Islet precursor cell (in vitro differentiated cells): ENCODE data around the gene ZFP36.

Experiments
- DNase-seq: peaks from one replicate; pipeline ENCODE4 v3.0.0-alpha.2; 2018

Gene ZFP36

DNA sequence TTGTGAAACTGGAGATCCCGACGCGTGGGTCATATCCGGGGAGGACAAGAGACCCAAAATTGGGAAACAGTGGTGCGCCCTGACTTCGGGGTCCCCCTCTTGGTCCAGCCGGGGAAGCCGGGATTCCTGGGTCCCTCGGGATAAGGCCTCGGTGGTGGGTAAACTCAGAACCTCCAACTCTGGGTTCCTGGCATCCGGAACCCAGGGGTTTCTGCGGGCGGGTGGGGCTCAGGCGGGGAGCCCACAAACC lies 688 bp downstream of the ZFP36 start:
- DNase-seq = no peak

DNA sequence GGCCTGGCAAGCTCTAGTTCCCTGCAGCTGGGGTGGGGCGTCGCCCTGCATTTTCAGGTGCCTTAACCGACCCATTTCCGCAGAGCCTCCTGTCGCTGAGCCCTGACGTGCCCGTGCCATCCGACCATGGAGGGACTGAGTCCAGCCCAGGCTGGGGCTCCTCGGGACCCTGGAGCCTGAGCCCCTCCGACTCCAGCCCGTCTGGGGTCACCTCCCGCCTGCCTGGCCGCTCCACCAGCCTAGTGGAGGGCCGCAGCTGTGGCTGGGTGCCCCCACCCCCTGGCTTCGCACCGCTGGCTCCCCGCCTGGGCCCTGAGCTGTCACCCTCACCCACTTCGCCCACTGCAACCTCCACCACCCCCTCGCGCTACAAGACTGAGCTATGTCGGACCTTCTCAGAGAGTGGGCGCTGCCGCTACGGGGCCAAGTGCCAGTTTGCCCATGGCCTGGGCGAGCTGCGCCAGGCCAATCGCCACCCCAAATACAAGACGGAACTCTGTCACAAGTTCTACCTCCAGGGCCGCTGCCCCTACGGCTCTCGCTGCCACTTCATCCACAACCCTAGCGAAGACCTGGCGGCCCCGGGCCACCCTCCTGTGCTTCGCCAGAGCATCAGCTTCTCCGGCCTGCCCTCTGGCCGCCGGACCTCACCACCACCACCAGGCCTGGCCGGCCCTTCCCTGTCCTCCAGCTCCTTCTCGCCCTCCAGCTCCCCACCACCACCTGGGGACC lies 1.2 kb downstream of the ZFP36 start:
- DNase-seq = peak; percentile 68

DNA sequence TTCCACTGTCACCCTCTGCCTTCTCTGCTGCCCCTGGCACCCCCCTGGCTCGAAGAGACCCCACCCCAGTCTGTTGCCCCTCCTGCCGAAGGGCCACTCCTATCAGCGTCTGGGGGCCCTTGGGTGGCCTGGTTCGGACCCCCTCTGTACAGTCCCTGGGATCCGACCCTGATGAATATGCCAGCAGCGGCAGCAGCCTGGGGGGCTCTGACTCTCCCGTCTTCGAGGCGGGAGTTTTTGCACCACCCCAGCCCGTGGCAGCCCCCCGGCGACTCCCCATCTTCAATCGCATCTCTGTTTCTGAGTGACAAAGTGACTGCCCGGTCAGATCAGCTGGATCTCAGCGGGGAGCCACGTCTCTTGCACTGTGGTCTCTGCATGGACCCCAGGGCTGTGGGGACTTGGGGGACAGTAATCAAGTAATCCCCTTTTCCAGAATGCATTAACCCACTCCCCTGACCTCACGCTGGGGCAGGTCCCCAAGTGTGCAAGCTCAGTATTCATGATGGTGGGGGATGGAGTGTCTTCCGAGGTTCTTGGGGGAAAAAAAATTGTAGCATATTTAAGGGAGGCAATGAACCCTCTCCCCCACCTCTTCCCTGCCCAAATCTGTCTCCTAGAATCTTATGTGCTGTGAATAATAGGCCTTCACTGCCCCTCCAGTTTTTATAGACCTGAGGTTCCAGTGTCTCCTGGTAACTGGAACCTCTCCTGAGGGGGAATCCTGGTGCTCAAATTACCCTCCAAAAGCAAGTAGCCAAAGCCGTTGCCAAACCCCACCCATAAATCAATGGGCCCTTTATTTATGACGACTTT lies 2.0 kb downstream of the ZFP36 start:
- DNase-seq = no peak

DNA sequence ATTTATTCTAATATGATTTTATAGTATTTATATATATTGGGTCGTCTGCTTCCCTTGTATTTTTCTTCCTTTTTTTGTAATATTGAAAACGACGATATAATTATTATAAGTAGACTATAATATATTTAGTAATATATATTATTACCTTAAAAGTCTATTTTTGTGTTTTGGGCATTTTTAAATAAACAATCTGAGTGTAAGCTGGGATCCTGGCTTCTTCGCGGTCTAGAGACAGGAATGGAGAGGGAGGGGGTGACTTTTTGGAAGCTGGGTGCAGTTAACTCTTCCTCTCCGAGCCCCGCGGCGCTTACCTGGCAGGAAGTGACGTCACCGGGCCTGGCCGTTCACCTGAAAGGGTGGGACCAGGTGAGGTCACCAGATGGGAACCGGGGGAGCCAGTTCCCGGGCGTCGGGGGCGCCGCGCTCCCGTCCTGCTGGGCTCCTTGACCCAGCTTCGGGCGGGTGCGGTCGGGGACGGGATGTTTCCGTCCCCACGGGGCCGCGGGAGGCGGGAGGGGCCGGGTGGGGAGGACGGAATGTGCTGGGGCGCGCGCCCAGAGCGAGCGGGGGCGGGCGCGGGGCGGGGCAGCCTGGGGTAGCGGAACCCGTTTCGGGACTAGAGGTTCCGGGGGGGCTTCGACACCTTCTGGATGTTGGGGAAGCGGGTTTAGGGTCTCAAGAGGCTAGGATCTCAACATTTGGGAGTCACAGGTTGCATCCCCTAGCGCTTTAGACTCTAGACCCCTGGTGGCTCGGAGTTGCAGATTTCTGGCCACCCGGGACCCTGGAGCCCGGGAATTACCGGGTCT lies 2.8 kb downstream of the ZFP36 start:
- peak; percentile 94 for DNase-seq

DNA sequence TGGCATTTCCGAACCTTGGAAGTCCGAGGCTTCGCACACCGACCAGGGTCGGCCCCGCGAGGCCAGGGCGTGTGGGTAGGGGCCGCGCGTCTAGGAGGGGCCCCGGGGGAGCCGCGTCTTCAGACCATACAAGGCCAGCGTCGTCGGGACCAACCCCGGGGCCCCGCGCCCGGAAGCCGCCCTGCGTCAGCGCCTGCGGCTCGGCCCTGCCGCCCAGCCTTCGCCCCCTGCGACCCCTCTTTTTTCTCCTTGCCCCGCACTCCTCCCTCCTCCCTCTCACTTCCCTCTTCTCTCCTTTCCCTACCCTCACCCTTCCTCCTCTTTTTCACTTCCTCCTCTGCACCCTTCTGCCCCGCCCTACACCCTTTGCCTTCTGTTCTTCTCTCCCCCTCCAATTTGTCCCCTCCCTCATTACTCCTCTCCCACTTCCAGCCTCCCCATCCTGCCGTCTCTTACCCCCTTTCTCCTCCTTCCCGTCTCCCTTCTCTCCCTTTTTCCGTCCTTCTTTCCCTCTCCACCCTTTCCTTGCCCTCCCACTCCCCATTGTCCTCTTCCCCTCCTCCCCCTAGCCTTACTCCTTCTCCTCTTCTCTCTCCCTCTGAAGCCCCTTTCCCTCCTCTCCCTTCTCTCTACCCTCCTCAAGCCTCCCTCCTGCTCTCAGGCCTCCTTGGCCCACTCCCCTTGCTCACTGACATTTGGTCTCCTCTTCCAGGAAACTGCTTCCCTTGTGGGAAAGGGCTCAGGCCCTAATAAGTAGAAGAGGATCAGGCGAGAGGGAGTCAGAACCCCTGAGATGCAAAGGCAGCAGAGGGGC lies 3.6 kb downstream of the ZFP36 start:
- peak; percentile 79 for DNase-seq

DNA sequence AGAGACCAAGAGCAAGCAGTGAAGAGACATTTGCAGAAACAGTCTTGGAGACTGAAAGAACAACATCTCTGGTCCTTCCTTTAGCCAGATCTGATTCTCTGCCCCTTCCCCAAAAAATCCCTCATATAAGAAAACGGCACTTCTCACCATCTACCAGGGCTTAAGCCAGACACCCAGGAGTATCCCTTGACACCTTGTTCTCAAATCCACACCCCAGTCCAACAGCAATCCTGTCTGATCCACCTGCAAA lies 4.1 kb downstream of the ZFP36 start:
- no peak for DNase-seq

DNA sequence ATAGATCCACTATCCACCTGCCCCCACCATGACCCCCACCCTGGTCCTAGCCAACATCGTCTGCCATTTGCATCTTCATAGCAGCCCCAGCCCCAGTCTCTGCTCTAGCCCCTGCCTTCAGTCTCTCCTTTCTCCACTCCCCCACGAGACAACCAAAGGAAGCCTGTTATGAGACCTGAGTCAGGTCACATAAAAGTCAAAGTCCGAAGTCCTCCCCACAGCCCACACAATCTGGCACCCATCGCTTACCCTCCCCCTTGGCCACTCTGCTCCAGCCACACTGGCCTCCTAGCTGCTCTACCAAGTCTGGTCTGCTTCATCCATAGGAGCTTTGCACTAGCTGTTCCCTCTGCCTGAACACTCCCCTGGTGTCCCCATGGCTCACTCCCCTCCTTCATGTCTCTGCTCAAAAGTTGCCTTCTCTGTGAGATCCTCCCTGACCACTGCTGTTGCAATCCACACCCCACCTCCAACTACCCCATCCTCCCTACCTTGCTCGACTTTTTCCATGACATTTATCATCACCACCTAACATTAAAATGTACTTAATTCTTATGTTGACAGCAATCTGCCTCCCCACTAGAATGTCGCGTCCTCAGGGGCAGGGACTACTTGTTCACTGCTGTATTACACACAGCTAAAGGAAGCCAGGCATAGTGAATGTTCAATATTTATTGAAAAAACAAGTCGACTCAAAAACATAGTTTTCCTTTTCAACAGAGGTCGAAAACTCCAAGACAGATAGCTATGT lies 4.6 kb downstream of the ZFP36 start:
- no peak for DNase-seq

DNA sequence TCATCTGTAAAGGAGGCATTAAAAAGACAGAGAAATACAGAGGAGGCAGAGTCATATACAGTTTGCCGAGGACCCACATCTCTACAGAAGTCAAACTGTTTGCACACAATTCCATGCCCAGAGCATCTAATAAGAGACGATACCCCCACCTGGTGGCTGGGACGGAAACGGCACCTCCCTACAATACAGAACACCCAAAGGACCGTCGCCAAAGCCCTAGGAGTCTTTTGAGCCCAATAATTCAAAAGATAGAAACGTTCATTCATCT lies 5.1 kb downstream of the ZFP36 start:
- DNase-seq = peak; percentile 90

DNA sequence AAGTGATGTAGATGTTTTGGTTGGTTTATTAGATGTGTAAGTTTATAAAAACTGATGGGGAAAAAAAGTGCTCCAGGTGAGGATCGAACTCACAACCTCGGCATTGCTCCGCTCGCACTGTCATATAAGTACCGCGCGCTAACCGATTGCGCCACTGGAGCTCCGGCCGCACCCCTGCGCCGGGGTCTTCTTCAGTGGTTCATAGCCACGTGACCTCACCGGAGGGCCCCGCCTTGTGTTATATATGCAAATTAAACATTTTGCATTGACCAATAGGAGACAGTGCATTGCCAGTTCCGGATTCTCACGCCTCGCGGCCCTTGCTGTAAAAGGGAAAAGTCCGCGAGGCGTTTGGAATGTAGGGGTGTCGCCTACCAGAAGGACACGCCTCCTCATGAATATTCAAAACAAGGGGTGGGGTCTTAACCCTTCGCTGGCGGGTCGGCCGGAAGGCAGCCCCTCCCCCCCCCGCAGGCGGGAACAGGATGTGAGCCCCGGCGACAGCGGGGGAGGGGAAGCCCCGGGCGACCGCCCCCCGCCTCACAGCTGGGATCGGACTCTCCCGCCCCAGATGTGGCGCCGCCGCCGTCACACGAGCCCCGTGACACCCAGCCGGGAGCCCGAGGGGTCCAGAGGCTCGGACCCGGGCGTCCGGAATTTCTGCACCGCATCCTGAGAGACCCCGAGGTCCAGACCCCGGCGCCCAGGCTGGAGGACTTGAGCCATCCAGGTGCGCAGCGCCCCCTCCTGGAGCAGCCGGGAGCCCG lies 5.6 kb downstream of the ZFP36 start, which contains the start of gene PLEKHG2:
PLEKHG2 (plus strand) TSS at position 570 of the 767 bp plus-strand sequence. CDS start 1,418 bp downstream, outside the sequence.
- DNase-seq = peak; percentile 99

DNA sequence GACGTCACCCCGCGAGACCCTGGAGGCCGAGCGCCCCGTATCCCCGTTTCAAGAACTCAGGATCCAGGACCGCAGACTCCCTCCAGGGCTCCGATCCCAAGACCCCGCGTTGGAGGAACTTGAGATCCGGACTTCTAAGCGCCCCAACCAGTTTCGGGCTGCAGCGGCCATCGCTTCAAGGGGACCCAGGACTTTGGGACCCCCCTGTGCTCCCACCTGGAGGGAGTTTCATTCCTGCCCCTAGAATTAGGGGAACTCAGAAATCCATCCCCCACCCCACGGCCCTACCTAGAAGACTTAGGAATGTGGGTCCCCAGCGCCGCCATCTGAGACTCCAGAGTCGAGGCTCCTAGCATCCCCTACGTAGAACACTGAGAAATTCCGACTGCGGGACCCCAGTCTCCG lies 6.2 kb downstream of the ZFP36 start:
- DNase-seq = no peak

DNA sequence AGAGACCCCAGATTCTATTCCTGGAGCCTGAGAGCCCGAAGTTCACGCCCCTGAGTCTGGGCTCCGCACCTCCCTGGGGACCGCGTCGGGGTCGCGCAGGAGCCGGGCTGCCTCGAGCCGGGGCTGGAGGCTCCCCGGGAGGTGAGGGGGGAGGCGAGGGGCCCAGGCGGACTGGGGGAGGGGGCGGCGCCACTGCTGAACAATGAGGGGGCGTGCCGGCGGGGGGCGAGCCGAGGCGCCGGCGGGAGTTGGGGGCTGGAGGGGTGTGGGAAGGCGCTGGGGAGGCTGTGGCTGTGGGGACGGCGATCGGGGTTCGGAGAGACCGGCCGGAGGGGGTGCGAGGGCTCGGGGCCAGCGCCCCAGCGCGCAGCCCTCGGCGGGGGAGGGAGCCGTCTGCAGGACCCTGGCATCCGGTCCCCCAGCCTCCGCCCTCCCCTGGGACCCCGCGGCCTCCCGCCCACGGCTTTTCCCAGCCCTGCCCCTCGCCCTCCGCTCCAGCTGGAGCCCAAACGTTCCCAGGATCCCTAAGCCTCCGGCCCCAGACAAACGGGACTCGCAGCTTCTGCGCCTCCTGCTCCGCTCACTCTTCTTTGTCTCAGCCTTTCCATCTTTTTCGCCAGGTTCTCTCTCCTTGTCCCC lies 6.7 kb downstream of the ZFP36 start:
- peak; percentile 70 for DNase-seq

DNA sequence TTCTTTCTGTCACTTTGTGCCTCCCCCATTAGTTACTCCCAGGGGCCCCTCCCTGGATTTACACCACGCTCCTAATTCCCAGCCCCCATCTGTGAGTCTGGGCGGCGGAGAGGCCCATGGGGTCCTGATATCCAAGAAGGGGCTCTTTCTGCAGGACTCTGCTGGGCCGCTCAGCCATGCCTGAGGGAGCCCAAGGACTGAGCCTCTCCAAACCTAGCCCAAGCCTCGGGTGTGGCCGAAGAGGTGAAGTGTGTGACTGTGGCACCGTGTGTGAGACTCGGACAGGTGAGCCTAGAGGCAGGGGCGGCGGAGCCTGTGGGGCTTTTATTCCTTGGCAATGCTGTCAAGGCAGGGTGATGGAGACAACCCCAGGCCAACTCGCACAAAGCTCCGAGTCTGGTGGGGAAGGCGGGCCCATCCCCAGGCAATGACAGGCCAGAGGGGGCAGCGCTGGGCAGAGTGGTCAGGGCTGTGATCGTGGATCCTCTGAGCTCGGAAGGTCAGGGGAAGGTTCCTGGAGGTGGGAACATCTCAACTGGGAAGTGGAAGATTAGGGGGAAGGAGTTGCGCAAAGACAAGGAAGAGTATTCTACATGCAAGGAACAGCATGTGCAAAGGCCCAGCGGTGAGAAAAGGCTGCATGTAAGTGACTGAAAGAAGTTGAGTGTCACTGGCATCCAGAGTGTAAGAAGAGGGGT lies 7.4 kb downstream of the ZFP36 start:
- peak; percentile 82 for DNase-seq

DNA sequence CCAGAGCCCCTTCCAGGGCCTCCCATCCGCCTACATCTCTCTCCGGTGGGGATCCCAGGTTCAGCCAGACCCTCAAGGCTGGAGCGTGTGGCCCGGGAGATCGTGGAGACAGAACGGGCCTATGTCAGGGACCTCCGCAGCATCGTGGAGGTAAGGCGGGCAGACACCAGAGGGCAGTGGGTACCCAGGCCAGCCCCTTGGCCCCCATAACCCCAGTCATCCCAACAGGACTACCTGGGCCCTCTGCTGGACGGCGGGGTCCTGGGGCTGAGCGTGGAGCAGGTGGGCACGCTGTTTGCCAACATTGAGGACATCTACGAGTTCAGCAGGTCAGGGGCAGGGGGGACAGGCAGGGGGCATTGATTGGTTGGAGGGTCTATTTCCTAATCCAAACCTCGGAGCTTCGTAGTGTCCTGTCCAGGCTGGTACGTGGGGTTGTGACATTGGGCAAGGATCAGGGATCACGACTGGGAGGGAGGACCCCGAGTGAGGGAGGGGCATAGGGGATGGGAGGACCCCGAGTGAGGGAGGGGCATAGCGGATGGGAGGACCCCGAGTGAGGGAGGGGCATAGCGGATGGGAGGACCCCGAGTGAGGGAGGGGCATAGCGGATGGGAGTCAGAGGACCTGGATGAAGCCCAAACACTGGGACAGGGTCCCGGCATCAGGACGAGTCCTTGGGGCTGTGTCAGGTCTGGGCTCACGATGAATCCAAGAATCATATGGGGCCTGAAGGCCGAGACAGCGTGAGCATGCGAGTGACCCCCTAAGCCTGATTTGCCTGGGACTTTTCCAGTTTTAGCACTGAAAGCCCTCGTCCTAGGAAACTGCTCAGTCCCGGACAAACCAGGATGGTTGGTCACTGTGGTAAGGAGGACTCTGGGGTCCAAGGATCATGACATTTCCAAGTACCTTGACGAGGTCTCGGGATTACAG lies 8.7 kb downstream of the ZFP36 start:
- DNase-seq = no peak

DNA sequence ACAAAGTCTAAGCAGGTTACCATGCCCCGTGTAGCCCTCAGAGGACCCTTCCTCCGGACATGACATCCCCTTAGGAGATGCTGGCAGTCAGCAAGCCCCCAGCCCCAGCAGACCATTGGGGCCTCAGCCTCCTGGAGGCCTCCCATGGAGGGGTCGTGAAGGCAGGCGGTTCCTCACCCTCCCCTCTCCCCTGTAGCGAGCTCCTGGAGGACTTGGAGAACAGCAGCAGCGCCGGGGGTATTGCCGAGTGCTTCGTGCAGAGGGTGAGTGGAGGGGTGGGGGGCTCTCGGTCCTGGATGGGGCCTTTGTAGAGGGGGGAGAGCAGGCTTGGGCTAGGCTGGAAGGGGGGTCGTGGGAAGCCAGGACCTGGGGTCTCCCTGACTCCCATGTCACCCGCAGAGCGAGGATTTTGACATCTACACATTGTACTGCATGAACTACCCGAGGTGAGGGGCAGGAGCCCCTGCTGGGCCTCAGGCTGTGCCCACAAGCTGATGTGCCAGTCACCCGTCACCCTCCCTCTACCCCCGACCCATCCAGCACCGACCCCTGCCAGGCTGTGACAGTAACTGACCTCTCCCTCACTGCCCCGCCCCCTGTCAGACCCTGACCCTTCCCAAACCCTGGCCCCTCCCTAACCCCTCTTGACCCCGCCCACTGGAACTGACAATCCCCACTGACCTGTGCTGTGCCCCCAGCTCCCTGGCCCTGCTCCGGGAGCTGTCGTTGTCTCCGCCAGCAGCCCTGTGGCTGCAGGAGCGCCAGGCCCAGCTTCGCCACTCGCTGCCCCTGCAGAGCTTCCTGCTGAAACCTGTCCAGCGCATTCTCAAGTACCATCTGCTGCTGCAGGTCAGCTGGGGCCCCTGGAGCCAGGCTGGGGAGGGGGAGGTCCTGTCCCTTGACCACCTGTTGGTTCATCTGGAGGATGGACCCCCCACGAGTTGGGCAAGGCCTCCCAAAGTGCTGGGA lies 9.8 kb downstream of the ZFP36 start:
- DNase-seq = no peak

DNA sequence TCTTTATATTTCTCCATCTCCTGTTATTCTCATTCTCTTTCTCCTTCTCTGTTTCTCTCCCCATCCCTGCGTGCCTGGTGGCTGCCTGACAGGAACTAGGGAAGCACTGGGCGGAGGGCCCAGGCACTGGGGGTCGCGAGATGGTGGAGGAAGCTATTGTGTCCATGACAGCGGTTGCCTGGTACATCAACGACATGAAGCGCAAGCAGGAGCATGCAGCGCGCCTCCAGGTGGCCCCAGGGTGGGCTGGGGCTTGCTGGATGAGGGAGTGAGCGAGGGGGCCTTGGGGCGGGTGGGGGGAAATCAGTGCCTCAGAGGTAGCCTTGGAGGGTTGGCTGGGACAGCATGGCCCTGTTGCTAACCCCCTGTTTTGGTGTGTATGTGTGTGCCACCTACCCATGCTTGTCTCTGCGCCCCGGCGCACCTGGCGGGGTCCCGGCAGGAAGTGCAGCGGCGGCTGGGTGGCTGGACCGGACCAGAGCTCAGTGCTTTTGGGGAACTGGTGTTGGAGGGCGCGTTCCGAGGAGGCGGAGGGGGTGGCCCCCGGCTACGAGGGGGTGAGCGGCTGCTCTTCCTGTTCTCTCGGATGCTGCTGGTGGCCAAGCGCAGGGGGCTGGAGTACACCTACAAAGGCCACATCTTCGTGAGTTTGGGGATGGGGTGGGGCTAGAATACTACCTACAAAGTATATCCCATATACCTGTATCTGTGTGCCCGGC lies 11.0 kb downstream of the ZFP36 start:
- DNase-seq = no peak

DNA sequence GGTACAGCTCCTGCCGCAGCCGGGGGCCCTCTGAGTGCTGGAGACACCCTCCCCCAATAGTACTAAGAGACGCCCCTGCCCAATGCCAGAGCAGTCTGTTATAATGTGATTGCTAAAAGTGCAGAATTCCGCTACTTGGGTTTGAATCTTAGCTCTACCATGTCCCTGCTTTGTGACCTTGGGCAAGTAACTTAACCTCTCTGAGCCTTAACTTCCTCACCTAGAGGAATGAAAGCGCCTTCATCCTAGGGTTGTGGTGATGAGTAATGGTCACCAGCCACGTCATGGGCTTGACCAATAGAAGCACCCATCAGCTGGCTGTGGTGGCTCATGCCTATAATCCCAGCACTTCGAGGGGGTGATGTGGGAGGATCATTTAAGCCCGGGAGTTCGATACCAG lies 12.4 kb downstream of the ZFP36 start:
- no peak for DNase-seq

DNA sequence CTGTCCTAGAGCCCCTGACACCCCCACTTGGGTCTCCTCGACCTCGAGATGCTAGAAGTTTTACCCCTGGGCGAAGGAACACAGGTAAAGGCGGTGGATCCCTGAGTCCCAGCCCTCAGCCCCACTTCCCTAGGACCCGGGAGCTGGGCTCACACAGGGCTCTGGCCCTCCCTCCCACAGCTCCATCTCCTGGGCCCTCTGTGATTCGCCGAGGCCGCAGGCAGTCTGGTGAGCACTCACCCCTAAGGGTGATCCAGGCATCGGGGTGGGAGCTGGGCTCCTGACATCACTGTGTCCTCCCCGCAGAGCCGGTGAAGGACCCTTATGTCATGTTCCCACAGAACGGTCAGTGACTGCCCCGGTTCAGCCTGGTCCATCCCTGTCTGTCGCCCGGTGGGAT lies 14.1 kb downstream of the ZFP36 start:
- no peak for DNase-seq

DNA sequence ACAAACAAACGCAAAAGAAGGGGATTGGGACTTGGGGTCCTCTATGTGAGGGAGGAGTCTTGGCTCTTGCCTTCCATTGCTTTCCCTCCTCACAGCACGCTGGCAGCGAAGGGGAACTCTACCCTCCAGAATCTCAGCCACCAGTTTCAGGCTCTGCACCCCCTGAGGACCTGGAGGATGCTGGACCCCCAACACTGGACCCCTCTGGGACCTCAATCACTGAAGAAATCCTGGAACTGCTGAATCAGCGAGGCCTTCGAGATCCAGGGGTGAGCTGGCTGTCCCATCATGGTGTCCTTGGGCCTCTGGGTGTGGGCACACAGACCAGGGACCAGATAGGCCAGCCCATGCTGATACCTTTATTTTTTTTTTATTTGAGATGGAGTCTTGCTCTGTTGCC lies 15.4 kb downstream of the ZFP36 start:
- no peak for DNase-seq
